Muscle layer of duodenum (tissue), 2 donors: Measurements from ENCODE around the gene ICA1.
"Not testable (repeated sequence)": the region's sequence is repeated elsewhere in the genome, so short reads cannot be mapped to it uniquely, and the experiment has no call there.

Source experiments
- H3K27ac ChIP-seq: one replicate; pipeline ENCODE4 v1.7.0; 2013; ENCODE audit warnings: mild to moderate bottlenecking, low read length
- H3K27me3 ChIP-seq: one replicate; pipeline ENCODE4 v1.7.0; 2013; ENCODE audit warnings: low read depth, mild to moderate bottlenecking, control low read depth, low read length
- H3K36me3 ChIP-seq, 2 donors: one replicate each; pipeline ENCODE4 v1.7.0; 2013; ENCODE audit warnings: low read length in 2 of 2, control low read depth in 1 of 2, mild to moderate bottlenecking in 1 of 2; ENCODE audit not compliant: insufficient read depth in 2 of 2, control insufficient read depth in 1 of 2
- H3K4me1 ChIP-seq, 2 donors: one replicate each; pipeline ENCODE4 v1.7.0; 2013; ENCODE audit warnings: low read length in 2 of 2, mild to moderate bottlenecking in 2 of 2, control low read depth in 1 of 2, moderate library complexity in 1 of 2; ENCODE audit not compliant: insufficient read depth in 2 of 2, control insufficient read depth in 1 of 2
- H3K4me3 ChIP-seq, 2 donors: one replicate each; pipeline ENCODE4 v1.7.0; 2013; ENCODE audit warnings: low read length in 2 of 2, low read depth in 1 of 2, mild to moderate bottlenecking in 1 of 2
- H3K9me3 ChIP-seq, 2 donors: one replicate each; pipeline ENCODE4 v1.7.0; 2013; ENCODE audit warnings: low read length in 2 of 2, control low read depth in 1 of 2, mild to moderate bottlenecking in 1 of 2; ENCODE audit not compliant: control insufficient read depth in 1 of 2
- donor health status: healthy.

The ICA1 gene

GRCh38 chr7:8259586-8260222 lies 2.3 kb downstream of the ICA1 start:
- Histone ChIP-seq H3K9me3 (no peaks in the 10 kb centered on the region), H3K4me3 (no peak overlapping the region), H3K27ac (no peak overlapping the region), H3K27me3 (no peaks in the 10 kb centered on the region), H3K36me3 (no peaks in the 10 kb centered on the region), H3K4me1 (peaks cover 0 to 12% of the 10 kb centered on the region in 2 donors)

DNA sequence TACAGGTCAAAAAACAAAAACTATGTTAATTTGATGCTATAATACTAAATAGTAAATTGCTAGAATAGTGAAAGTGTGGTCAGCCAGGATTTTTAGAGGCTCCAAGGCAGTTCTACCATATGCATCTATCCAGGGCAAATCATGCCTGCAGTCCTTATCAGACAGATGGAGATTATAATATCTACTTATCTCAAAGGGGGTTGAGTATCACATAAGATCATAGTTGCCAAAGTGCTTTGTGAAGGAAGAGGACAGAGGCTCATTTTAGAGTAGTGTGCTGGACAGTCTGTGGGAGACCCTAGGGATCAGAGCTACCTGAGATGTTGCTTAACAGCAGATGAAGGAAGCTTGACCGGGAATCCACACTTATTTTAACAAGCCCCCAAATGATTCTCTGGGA lies 3.2 kb downstream of the ICA1 start:
- Histone ChIP-seq H3K27me3 (no peaks in the 10 kb centered on the region), H3K27ac (no peak overlapping the region), H3K4me1 (peaks cover 0 to 12% of the 10 kb centered on the region in 2 donors), H3K9me3 (no peaks in the 10 kb centered on the region), H3K4me3 (no peak overlapping the region), H3K36me3 (no peaks in the 10 kb centered on the region)

DNA sequence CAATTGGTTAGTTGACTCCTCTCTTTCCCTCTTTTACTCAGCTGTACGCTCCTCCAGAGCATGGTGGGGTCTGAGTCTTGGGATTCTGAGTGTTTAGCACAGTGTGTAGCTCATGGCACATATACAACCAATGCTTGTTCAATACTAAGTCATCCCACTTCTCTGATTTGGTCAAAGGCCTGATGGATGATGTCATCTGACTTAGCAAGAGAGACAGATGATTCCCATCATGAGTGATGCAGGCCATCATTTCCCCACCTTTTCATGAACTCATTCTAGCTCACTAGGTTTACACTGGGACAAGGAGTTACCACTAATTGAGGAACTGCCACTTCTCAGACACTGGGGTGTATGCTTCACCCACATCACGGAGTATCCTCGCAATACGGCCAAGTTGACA lies 3.8 kb downstream of the ICA1 start:
- H3K27me3 ChIP-seq, result no peaks in the 10 kb centered on the region
- no peaks in the 10 kb centered on the region for H3K36me3 ChIP-seq
- peaks cover 0 to 12% of the 10 kb centered on the region in 2 donors for H3K4me1 ChIP-seq
- no peaks in the 10 kb centered on the region for H3K9me3 ChIP-seq
- H3K4me3 ChIP-seq, result no peak overlapping the region
- H3K27ac ChIP-seq, result no peak overlapping the region

GRCh38 chr7:8255680-8256655 lies 6.0 kb downstream of the ICA1 start:
- no peaks in the 10 kb centered on the region for H3K9me3 ChIP-seq
- H3K36me3 ChIP-seq, result no peaks in the 10 kb centered on the region
- no peak overlapping the region for H3K27ac ChIP-seq
- no peaks in the 10 kb centered on the region for H3K27me3 ChIP-seq
- H3K4me1 ChIP-seq, result no peaks in the 10 kb centered on the region
- H3K4me3 ChIP-seq, result no peak overlapping the region

GRCh38 chr7:8254667-8255066 lies 7.3 kb downstream of the ICA1 start:
- Histone ChIP-seq H3K4me1 (no peaks in the 10 kb centered on the region), H3K36me3 (no peaks in the 10 kb centered on the region), H3K27me3 (no peaks in the 10 kb centered on the region), H3K9me3 (no peaks in the 10 kb centered on the region), H3K4me3 (no peak overlapping the region), H3K27ac (no peak overlapping the region)

DNA sequence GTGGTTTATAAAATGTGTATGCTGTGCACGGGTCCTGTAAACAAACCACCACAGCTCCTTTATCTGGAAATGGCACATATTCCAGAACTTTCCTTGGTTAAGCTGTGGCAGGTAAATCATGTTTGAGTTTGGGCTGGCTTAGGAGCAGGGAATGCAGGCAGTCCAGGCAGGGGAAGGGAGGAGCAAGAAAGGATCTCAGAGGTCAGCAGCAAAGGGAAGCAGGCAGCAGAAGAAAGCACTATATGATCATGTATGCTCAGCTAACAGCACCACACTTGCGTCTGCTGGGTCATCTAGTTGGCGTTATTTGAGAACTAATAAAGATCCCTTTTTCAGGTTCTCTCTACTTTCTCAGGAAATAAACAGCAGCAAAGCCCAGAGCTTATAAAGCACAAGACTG lies 7.8 kb downstream of the ICA1 start:
- no peaks in the 10 kb centered on the region for H3K36me3 ChIP-seq
- H3K27me3 ChIP-seq, result no peaks in the 10 kb centered on the region
- no peaks in the 10 kb centered on the region for H3K9me3 ChIP-seq
- no peaks in the 10 kb centered on the region for H3K4me1 ChIP-seq
- H3K27ac ChIP-seq, result no peak overlapping the region
- H3K4me3 ChIP-seq, result no peak overlapping the region

DNA sequence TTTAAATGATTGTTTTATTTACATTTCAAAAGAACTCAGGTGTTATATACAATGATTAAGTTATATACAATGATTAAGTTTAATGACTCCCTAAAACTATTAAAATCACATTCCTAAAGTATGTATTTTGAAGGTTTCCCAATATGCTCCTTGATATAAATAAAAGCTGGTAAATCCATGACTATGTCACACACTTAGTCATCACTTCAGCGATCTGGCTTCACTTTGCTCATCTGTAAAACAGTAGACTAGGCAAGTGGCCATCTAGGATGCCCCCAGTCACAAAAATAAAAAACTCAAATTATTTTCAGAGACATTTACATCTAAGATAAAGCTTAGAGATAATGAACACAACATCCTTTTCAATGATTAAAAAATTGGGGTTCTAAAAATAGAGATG lies 10.8 kb downstream of the ICA1 start:
- Histone ChIP-seq H3K27me3 (no peaks in the 10 kb centered on the region), H3K27ac (no peak overlapping the region)

DNA sequence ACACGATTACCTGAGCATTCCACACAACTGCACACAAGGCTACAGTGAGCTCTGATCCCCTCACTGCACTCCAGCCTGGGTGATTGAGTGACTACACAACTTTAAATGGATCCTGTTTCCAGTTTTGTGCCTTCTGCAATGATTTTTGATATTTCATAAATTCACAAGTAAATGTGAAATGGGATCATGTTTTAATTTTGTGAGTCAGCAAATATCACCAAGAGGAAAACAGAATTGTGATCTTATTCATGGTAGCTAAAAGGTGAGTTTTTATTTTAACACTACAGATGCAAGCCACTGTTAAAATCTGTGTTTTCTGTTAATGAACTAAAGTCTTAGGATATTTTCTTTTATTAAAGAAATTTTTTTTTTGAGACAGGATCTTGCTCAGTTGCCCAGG lies 11.4 kb downstream of the ICA1 start:
- Histone ChIP-seq H3K9me3 (no peaks in the 10 kb centered on the region), H3K36me3 (no peaks in the 10 kb centered on the region), H3K27me3 (no peaks in the 10 kb centered on the region), H3K4me3 (no peak overlapping the region), H3K27ac (no peak overlapping the region), H3K4me1 (no peaks in the 10 kb centered on the region)

More for the DNA sequence above, 10.8 kb downstream of the ICA1 start:
- no peak overlapping the region for H3K4me3 ChIP-seq
- H3K9me3 ChIP-seq, result no peaks in the 10 kb centered on the region
- no peaks in the 10 kb centered on the region for H3K36me3 ChIP-seq
- no peaks in the 10 kb centered on the region for H3K4me1 ChIP-seq

- H3K4me1 ChIP-seq, result no peaks in the 10 kb centered on the region
- no peaks in the 10 kb centered on the region for H3K36me3 ChIP-seq
- no peaks in the 10 kb centered on the region for H3K9me3 ChIP-seq
- no peak overlapping the region for H3K27ac ChIP-seq
- no peak overlapping the region for H3K4me3 ChIP-seq
- H3K27me3 ChIP-seq, result no peaks in the 10 kb centered on the region
These were observed 12.8 kb downstream of the ICA1 start for GRCh38 chr7:8249121-8249520.

DNA sequence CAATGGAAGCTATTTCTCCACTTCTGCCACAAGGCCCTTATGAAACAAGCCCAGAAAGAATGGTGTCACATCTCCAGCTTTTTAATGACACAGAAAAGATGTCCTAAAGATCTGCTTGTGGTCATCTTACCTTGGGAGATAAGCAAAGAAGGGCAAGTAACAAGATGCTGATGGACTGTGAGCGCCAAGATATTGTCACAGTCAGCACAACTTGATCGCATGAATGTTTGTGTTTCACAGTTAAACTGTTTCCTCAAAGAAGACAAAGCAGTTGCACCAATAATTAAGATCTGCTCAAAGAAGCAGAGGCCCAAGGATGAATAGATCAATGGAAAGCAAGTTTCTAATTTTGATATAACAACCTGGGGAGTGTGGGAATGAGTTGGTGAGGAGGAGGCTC lies 15.9 kb downstream of the ICA1 start:
- no peak overlapping the region for H3K27ac ChIP-seq

GRCh38 chr7:8245032-8245431 lies 16.9 kb downstream of the ICA1 start:
- H3K4me3 ChIP-seq, H3K27ac ChIP-seq, H3K36me3 ChIP-seq, H3K9me3 ChIP-seq, H3K4me1 ChIP-seq, H3K27me3 ChIP-seq: not testable (repeated sequence)

More for the DNA sequence above, 15.9 kb downstream of the ICA1 start:
- Histone ChIP-seq H3K4me1 (no peaks in the 10 kb centered on the region), H3K36me3 (no peaks in the 10 kb centered on the region), H3K27me3 (no peaks in the 10 kb centered on the region), H3K9me3 (no peaks in the 10 kb centered on the region), H3K4me3 (no peak overlapping the region)
